Activated T-cell treated with anti-CD3 and anti-CD28 coated beads, Interleukin-2, amount 50 U/mL, for 24 hours (primary cell): ENCODE measurements around the gene ARHGAP42.

Experiments used
- DNase-seq: peaks from one replicate; pipeline ENCODE4 v3.0.0-alpha.2; 2020
- H3K27ac Mint-ChIP-seq: 2 replicates; pipeline ENCODE4 v1.8.0; 2020; ENCODE audit warnings: mild to moderate bottlenecking, mixed read lengths
- H3K27me3 Mint-ChIP-seq: 2 replicates; pipeline ENCODE4 v1.8.0; 2020; ENCODE audit warnings: mixed read lengths
- H3K36me3 Mint-ChIP-seq: 2 replicates; pipeline ENCODE4 v1.8.0; 2020; ENCODE audit warnings: low read depth, mixed read lengths
- H3K4me1 Mint-ChIP-seq: 2 replicates; pipeline ENCODE4 v1.8.0; 2020; ENCODE audit warnings: low read depth, mixed read lengths
- H3K4me3 Mint-ChIP-seq: 2 replicates; pipeline ENCODE4 v1.8.0; 2020; ENCODE audit warnings: mild to moderate bottlenecking, moderate library complexity, mixed read lengths
- H3K9me3 Mint-ChIP-seq: 2 replicates; pipeline ENCODE4 v1.8.0; 2020; ENCODE audit warnings: mixed read lengths

ARHGAP42 gene

DNA sequence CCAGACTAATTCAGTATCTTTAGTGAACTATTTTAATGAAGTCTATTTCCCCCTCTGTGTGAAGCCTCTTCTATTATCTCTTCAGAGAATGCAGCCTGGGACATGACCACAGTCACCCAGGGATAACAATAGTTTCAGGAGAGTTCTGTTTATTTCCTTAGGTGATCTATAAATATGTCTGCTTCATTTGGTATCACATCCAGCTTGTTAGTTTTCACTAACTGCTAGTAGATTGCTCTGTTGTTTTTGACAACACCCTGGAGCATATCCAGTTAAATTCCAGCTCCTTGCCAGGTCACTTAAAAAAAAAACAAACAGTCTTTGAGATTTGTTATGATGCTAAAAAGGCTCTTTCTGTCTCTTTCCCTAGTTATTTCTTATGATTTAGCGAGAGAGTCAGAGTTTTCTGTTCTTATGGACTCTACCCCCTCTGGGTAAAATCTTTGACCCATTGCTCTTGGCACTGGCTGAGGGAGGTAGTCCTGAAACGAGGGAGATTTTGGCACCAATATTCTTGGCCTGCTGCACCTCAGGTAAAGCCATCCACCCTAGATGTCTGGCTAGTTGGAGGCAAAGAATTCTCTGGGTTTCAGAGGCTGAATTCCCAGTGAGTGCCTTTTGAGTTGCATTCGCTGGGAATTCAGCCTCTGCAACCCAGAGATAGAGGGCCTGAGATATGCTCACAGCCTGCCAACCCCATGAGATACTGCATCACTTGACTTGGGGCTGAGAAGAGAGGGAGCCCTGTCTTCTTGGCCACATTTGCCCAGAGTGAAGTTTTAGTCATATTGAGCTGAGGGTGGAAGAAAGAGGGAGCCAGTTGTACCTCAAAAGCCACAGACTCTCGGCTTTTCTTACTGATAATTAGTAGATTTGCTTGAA, 283.4 kb downstream of the ARHGAP42 start:
- no peak overlapping the region for H3K27ac Mint-ChIP-seq
- H3K9me3 Mint-ChIP-seq = peaks cover 20% of the 10 kb centered on the region
- H3K4me3 Mint-ChIP-seq = no peak overlapping the region
- no peaks in the 10 kb centered on the region for H3K27me3 Mint-ChIP-seq
- H3K4me1 Mint-ChIP-seq = no peaks in the 10 kb centered on the region
- H3K36me3 Mint-ChIP-seq = no peaks in the 10 kb centered on the region
- no peak for DNase-seq

- Mint-ChIP-seq H3K4me3 (no peak overlapping the region), H3K27ac (no peak overlapping the region), H3K27me3 (no peaks in the 10 kb centered on the region), H3K9me3 (peaks cover 20% of the 10 kb centered on the region), H3K36me3 (no peaks in the 10 kb centered on the region), H3K4me1 (no peaks in the 10 kb centered on the region)
- no peak for DNase-seq
Measured at GRCh38 chr11:100972046-100972445, 285.0 kb downstream of the ARHGAP42 start.

- Mint-ChIP-seq H3K27ac (no peak overlapping the region), H3K9me3 (peaks cover 3% of the 10 kb centered on the region), H3K4me1 (no peaks in the 10 kb centered on the region), H3K36me3 (no peaks in the 10 kb centered on the region), H3K4me3 (no peak overlapping the region), H3K27me3 (no peaks in the 10 kb centered on the region)
- no peak for DNase-seq
Measured at GRCh38 chr11:100978442-100978841, 291.4 kb downstream of the ARHGAP42 start.

DNA sequence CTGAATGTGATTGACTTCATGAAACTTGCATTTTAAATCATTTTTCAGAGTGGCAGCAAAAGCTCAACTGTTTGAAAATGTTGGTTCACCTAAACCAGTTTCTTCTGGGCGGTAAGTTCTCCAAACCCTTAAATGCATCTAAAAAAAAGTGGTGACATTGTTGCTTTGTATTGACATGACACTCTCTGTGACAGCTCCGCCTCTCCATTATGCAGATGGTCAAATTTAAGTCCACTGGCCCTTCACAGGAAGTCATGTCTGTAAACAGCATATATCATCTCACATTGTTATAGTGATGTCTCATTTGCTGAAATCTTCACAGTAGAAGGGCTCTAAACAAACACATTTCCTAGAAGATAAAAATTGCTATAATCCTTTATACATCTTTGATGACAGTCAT, 291.9 kb downstream of the ARHGAP42 start:
- Mint-ChIP-seq H3K4me3 (no peak overlapping the region), H3K36me3 (no peaks in the 10 kb centered on the region), H3K27ac (no peak overlapping the region), H3K4me1 (no peaks in the 10 kb centered on the region), H3K9me3 (peaks cover 3% of the 10 kb centered on the region), H3K27me3 (no peaks in the 10 kb centered on the region)
- no peak for DNase-seq

DNA sequence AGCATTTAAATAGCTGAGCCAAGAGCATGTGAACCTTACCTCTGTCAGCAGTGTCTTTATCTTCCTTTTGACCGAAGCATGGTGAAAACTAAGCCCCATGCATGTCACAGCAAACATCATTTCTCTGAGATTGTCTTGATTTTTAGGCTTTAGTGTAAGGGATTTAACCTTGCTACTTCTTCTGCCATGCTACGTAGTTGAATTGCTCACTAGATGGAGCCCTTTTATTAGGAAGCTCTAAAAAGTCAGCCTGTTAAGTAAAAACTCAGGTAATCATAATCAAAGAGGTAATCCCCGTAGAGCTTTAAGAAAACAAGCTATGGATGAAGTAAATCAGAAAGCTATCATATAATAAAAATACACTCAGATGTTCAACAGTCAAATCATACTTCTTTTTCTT, 293.1 kb downstream of the ARHGAP42 start:
- H3K4me1 Mint-ChIP-seq = no peaks in the 10 kb centered on the region
- DNase-seq = no peak
- H3K27ac Mint-ChIP-seq = no peak overlapping the region

DNA sequence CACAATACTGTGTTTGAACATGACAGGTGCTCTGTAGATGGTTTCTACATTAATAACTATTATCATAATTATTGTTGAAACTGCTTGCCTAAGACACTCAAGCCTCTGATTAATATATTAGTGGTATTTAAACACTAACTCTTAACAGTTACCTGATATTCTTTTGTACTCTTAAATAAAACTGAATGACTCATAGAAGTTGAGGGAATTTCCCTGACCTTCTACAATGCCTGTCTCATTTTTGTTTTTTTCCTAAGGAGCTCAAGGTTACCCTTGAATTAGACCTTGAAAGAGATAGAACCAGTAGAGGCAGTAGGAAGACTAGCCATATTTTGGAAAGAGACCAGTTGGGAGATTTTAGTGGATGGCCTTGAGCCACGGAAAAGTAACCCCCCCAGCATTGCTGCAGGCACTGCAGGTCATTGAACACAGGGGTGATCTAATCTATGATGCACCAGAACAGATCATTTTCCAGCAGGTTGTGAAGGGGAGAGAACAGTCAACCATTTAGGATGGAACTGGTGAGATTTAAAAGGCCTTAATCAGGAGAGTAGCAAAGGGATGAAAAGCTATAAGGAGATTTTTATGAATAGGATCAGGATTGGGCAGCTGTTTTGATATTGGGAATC, 294.2 kb downstream of the ARHGAP42 start:
- H3K27ac Mint-ChIP-seq = no peak overlapping the region
- no peak for DNase-seq
- H3K36me3 Mint-ChIP-seq = no peaks in the 10 kb centered on the region
- no peaks in the 10 kb centered on the region for H3K27me3 Mint-ChIP-seq
- peaks cover 3% of the 10 kb centered on the region for H3K9me3 Mint-ChIP-seq
- H3K4me3 Mint-ChIP-seq = no peak overlapping the region
- H3K4me1 Mint-ChIP-seq = no peaks in the 10 kb centered on the region

More for the DNA sequence above, 293.1 kb downstream of the ARHGAP42 start:
- H3K4me3 Mint-ChIP-seq = no peak overlapping the region
- no peaks in the 10 kb centered on the region for H3K27me3 Mint-ChIP-seq
- H3K9me3 Mint-ChIP-seq = peaks cover 3% of the 10 kb centered on the region
- no peaks in the 10 kb centered on the region for H3K36me3 Mint-ChIP-seq

DNA sequence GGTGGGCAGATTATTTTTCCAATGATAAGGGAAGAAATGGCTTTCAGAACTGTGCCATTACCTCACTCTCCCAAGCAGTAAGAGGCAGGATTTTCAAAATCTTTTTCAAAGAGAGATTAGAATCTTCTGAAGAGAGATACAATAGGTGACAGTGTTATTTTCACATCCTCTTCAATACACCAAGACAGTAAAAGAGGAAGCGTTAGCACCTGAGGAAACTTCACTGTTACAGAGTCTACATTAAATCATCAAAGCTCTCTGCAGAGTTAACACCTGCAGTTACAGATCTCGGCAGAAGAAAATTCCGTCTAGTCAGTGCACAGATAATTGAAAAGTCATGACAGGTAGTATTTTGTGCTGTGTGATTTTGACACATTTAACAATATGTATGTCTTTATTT, 297.6 kb downstream of the ARHGAP42 start:
- Mint-ChIP-seq H3K27me3 (no peaks in the 10 kb centered on the region), H3K27ac (no peak overlapping the region), H3K9me3 (peaks cover 3% of the 10 kb centered on the region), H3K36me3 (no peaks in the 10 kb centered on the region), H3K4me3 (no peak overlapping the region), H3K4me1 (no peaks in the 10 kb centered on the region)
- no peak for DNase-seq

DNA sequence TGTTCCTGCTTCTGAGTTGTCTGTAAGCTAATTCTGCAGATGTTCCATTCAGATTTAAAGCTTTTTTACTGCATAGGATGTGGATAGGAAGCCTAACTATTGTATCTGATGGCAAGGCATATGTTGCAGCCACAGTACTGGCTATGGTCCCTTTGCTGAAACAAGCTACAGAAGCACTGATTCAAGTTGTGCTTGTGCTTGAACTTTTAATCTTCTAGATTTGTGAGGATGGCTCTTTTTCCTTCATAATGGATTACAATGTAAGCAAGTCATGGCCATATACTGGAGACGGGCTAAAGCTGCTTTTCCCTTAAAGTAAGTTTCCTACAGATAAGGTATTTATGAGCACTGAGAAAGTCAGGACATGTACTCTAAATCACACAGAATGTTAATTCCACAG, 303.8 kb downstream of the ARHGAP42 start:
- no peak overlapping the region for H3K27ac Mint-ChIP-seq
- no peak overlapping the region for H3K4me3 Mint-ChIP-seq
- no peak for DNase-seq
- no peaks in the 10 kb centered on the region for H3K27me3 Mint-ChIP-seq
- peaks cover 2% of the 10 kb centered on the region for H3K9me3 Mint-ChIP-seq
- H3K4me1 Mint-ChIP-seq = no peaks in the 10 kb centered on the region
- H3K36me3 Mint-ChIP-seq = no peaks in the 10 kb centered on the region

DNA sequence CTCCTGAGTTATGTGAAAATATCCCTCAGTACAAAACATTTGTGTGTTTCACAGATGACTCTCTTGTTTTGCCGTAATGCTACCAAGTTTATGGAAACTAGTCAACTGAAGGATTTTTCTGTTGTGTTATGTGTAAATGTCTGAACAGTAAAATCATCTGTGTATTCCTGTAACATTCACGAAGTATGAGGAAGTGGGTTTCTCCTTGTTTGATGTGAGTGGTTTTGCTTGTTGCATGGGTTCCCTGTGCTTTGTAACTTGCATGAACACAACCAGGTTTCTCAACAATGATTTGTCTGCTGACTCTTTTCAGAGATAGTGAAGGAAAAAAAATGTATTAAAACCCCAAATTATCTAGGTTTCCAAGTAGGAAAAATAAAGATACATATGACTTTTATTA, 304.5 kb downstream of the ARHGAP42 start:
- H3K27me3 Mint-ChIP-seq = no peaks in the 10 kb centered on the region
- H3K36me3 Mint-ChIP-seq = no peaks in the 10 kb centered on the region
- no peak overlapping the region for H3K4me3 Mint-ChIP-seq
- H3K27ac Mint-ChIP-seq = no peak overlapping the region
- no peak for DNase-seq
- H3K9me3 Mint-ChIP-seq = peaks cover 2% of the 10 kb centered on the region
- H3K4me1 Mint-ChIP-seq = no peaks in the 10 kb centered on the region

DNA sequence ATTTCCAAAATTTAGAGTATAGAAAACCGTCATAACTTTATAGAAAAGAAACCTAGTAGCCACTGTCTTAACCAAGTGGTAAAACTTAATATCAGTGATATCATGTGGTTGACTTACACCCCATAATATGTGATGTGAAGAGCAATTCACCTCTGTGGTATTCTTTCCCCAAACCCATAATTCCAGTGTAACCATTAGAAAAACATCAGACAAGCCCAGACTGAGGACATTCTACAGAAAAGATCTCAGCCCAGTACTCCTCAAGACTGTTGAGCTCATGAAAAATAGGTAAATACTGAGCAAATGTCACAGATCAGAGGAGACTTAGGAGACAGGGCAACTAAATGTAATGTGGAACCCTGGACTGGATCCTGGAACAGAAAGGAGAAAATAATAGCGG, 307.9 kb downstream of the ARHGAP42 start:
- no peak overlapping the region for H3K27ac Mint-ChIP-seq
- H3K27me3 Mint-ChIP-seq = no peaks in the 10 kb centered on the region
- H3K9me3 Mint-ChIP-seq = peaks cover 9% of the 10 kb centered on the region
- no peak for DNase-seq
- no peaks in the 10 kb centered on the region for H3K4me1 Mint-ChIP-seq
- H3K36me3 Mint-ChIP-seq = no peaks in the 10 kb centered on the region
- no peak overlapping the region for H3K4me3 Mint-ChIP-seq

DNA sequence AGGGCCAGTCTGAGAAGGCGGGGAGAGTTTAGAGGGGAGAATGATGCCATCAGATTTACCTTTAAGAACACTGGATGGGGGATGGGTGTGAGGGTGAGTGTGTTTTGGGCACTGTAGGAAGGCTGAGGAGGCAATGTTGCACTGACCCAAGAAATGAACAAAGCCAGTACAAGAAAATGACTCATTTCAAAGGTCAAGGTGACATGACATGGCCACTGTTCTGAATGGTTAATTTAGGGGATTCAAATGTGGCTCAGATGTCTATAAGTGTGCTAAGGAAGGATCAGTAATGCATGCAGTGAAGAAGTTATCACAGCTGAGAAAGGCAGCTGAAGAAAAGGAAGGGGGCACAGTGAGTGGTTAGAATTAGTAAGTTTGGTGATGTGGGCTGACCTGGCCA, 312.7 kb downstream of the ARHGAP42 start:
- Mint-ChIP-seq H3K36me3 (no peaks in the 10 kb centered on the region), H3K27me3 (no peaks in the 10 kb centered on the region), H3K4me3 (no peak overlapping the region), H3K27ac (no peak overlapping the region), H3K9me3 (peaks cover 7% of the 10 kb centered on the region), H3K4me1 (no peaks in the 10 kb centered on the region)
- DNase-seq = no peak

GRCh38 chr11:101003468-101003867, 316.4 kb downstream of the ARHGAP42 start:
- no peak for DNase-seq
- Mint-ChIP-seq H3K4me1 (no peaks in the 10 kb centered on the region), H3K36me3 (no peaks in the 10 kb centered on the region), H3K27me3 (no peaks in the 10 kb centered on the region), H3K4me3 (no peak overlapping the region), H3K9me3 (peaks cover 8% of the 10 kb centered on the region), H3K27ac (no peak overlapping the region)

DNA sequence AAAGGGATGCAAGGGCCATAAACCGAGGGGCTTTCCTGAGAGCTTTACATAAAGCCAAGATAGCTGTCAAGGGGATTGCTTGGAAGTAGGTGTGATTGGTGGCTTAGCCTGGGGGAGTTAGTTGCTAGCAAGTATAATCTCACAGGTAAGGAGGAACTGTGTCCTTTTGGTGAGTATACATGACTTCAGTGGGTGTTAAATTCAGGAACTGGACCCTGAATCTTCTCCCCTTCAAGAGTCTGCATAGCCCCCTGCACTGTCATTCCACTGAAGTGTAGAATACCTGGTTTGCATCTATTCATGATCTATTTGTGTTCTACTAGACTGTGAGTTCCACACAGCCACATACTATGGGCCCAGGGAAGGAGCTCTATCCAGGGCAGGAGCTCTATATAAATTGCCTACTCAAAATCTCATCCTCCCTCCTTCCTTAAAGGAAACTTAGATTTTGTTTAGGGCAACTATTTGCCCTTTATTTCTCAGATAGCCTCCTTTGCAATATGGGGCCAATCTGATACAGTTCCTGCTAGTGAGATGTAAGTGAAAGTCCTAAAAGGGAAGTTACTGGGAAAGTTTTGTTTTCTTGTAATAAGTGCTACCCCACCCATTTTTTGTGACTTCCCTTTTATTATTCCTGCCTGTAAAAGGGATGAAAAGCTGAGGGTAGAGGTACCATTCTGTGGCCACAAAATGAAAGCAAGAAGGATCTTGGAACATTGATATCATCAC, 322.0 kb downstream of the ARHGAP42 start:
- H3K9me3 Mint-ChIP-seq = peaks cover 3% of the 10 kb centered on the region
- H3K4me1 Mint-ChIP-seq = no peaks in the 10 kb centered on the region
- no peaks in the 10 kb centered on the region for H3K36me3 Mint-ChIP-seq
- no peak overlapping the region for H3K4me3 Mint-ChIP-seq
- no peaks in the 10 kb centered on the region for H3K27me3 Mint-ChIP-seq
- no peak overlapping the region for H3K27ac Mint-ChIP-seq
- no peak for DNase-seq

GRCh38 chr11:101009690-101010055, 322.6 kb downstream of the ARHGAP42 start:
- H3K36me3 Mint-ChIP-seq = no peaks in the 10 kb centered on the region
- H3K4me1 Mint-ChIP-seq = no peaks in the 10 kb centered on the region
- no peak for DNase-seq
- no peak overlapping the region for H3K27ac Mint-ChIP-seq
- H3K27me3 Mint-ChIP-seq = no peaks in the 10 kb centered on the region
- H3K9me3 Mint-ChIP-seq = peaks cover 3% of the 10 kb centered on the region
- no peak overlapping the region for H3K4me3 Mint-ChIP-seq

GRCh38 chr11:101010899-101011298, 323.8 kb downstream of the ARHGAP42 start:
- Mint-ChIP-seq H3K36me3 (no peaks in the 10 kb centered on the region), H3K4me3 (no peak overlapping the region), H3K27me3 (no peaks in the 10 kb centered on the region), H3K4me1 (no peaks in the 10 kb centered on the region), H3K27ac (no peak overlapping the region), H3K9me3 (peaks cover 7% of the 10 kb centered on the region)
- no peak for DNase-seq
